ENCODE measurements around the gene VSIR.

Gene VSIR

GRCh38 chr10:71782221-71782916 is 9.0 kb upstream of the VSIR start:
- no peak for DNase-seq (ENCODE audit: low spot score)

- DNase-seq (ENCODE audit: low spot score), result peak; percentile 55
Observed at GRCh38 chr10:71780719-71781118, 7.4 kb upstream of the VSIR start.

DNA sequence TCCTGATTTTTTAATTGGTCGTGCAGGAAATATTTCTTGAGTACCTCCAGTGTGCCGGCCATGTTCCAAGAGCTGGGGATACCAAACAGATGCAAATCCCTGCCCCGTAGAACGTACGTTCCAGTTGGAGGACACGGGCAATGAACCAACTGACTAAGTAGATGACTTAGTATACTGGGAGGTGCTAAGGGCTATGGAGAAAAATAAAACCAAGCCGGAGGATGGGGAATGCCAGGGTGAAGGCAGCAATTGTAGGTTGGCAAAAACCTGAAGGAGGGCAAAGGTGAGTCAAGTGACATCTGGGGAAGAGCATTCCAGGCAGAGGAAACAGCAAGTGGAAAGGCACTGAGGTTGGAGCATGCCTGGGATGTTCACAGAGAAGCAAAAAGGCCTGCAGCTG is 6.8 kb upstream of the VSIR start:
- DNase-seq (ENCODE audit: low spot score), result no peak

- no peak for DNase-seq (ENCODE audit: low spot score)
Observed at GRCh38 chr10:71779641-71780040, 6.3 kb upstream of the VSIR start.

DNA sequence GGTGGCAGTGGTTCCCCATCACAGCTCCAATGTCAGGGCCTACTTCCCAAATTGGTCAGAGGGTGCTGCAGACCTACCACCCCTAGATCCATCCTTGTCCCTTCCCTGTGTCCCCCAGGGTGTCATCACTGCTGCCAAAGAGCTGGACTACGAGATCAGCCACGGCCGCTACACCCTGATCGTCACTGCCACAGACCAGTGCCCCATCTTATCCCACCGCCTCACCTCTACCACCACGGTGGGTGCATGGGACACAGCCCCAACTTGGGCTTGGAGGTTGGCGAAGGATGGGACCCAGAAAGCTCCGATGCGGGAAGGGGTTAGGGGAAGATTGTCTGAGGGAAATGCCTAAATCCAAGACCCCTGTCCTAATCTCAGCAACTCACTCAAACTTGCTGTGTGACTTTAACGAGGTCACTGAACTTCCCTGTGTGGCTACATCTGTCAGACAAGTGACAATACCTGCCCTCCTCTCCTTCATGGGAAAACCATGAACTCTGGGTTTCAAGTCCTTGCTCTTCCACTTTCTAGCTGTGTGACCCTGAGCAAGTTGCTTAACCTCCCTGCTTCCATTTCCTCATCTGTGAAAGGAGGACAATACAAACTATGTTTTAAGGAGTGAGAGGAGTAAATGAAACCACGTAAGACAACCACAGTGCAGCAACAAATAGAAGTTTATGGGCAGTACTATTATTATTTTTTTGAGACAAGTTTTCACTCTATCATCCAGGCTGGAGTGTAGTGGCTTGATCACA is 4.9 kb upstream of the VSIR start:
- no peak for DNase-seq (ENCODE audit: low spot score)

- DNase-seq (ENCODE audit: low spot score), result no peak
Observed at GRCh38 chr10:71777213-71777985, 4.1 kb upstream of the VSIR start.

DNA sequence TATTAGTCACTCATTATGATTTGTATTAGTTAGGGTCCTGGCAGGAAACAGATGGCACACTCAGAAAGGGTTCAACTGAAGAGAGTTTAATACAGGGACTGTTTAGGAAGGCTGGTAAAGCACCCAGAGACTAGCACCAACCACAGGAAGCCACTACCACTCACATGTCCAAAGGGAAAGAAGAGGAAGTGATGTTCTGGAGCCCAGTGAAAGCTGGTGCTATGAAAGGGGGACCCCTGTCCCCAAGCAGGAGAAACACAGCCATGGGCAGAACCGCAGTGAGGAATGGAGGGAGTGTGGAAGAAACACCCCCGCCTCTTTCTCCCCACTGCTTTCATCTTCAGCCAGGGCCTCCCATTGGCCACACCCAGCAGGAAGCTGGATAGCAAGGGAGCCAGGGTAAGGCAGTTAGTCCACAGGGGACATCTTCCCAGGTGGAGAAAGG is 3.2 kb upstream of the VSIR start:
- no peak for DNase-seq (ENCODE audit: low spot score)

GRCh38 chr10:71774916-71775702 is 1.8 kb upstream of the VSIR start:
- no peak for DNase-seq (ENCODE audit: low spot score)

GRCh38 chr10:71772832-71773220 is 494 bp downstream of the VSIR start:
- DNase-seq (ENCODE audit: low spot score), result no peak

DNA sequence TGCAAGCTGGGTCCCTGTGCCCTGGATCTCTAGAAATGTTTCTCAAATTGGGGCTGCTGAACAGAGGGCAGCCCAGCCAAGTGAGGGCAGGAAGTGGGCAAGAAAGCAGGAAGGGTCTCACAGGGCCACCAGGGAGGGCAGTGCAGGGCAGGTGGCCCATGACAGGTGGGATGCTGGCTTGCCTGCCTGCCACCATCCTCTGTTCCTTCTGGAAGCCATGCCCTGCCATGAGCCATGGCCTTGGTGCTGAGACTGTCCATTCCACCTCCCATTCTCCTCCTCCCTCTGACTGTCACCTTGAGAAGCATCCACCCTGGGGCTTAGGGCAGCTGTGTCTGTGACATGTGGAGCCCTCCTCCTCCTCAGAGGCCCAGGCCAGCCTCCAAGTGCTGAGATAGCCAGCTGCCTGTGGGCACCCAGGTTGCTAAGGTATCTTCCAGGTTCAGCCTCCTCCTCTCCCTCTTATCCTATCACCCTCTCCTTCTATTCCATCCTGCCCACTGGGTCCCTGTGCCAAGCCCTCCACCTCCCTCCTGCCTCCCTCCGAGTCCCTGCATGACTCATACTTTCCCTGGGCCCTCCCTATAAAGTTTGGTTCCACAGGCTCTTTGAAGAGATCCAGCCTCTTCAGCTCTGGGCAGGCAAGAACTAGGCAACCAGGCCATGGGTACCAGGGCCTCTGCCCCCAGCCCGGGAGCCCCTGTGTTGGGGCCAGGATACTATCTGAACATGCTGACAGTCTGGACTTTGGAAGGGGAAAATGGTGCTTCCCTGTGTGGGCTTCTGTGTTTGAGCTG is 1.3 kb downstream of the VSIR start:
- no peak for DNase-seq (ENCODE audit: low spot score)

DNA sequence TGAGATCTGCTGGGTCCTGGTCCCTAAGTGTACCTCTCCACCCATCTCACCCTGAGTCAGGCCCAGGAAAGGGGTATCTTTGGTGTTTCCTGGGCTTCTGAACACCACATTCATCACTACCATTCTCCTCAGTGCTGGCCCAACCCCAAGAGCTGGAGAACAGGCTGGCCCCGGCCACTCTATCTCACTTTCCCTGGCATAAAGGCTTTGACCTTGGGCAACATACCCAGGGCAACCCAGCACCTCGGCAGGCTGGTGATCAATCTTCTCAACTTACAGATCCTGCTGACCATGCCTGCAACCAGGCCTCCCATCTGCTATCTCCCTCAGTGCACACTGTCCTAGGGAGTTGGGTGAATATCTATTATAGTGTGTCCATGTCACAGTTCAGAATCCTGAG is 2.1 kb downstream of the VSIR start:
- DNase-seq (ENCODE audit: low spot score), result no peak

GRCh38 chr10:71770789-71771188 is 2.5 kb downstream of the VSIR start:
- DNase-seq (ENCODE audit: low spot score), result no peak

DNA sequence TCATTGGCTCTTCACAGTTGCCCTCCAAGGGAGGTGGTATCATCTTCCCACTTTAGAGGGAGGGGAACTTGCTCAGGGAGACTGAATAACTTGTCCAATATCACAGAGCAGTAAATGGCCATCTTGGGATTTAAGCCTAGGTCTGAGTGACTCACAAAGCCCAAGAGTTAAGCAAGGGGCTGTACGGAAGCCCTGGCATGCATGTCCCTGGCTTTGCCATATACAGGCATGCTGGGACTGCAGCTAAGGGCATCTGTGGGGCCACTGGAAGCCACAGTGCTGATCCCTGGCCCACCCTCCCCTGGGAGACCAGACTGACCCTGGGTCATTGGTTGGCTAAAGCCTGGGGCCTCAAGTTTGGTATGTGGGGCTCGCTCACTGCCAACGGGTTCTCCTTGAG is 3.1 kb downstream of the VSIR start:
- DNase-seq (ENCODE audit: low spot score), result no peak

DNA sequence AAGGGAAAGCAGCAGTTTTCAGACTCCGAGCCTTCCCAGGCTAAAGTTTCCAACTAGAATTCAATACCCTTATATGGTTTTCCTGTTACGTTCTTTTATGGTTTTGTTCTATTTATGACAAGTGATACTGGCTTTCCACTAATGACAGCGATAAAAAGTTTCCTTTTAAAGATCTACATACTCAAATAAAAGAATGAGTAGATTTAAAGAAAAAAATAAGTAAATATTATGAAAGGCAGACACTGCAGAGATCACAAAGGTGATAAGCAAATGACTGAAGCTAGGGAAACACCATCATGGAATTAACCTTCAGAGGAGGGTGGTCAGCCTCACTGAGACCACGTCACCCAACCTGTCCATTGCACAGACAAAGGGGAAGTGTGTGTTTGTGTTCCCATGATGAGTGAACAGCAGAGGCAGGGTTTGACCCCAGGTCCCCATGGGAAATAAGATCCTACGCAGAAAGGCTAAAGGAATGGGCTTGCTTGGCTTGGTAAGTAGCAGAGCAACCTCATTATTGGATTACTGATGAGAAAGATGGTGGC is 4.0 kb downstream of the VSIR start:
- DNase-seq (ENCODE audit: low spot score), result no peak

- DNase-seq (ENCODE audit: low spot score), result no peak
Observed at GRCh38 chr10:71767420-71768035, 5.8 kb downstream of the VSIR start.

- peak; percentile 41 for DNase-seq (ENCODE audit: low spot score)
Observed at GRCh38 chr10:71766717-71767419, 6.5 kb downstream of the VSIR start.

GRCh38 chr10:71765906-71766716 is 7.2 kb downstream of the VSIR start:
- DNase-seq (ENCODE audit: low spot score), result no peak

DNA sequence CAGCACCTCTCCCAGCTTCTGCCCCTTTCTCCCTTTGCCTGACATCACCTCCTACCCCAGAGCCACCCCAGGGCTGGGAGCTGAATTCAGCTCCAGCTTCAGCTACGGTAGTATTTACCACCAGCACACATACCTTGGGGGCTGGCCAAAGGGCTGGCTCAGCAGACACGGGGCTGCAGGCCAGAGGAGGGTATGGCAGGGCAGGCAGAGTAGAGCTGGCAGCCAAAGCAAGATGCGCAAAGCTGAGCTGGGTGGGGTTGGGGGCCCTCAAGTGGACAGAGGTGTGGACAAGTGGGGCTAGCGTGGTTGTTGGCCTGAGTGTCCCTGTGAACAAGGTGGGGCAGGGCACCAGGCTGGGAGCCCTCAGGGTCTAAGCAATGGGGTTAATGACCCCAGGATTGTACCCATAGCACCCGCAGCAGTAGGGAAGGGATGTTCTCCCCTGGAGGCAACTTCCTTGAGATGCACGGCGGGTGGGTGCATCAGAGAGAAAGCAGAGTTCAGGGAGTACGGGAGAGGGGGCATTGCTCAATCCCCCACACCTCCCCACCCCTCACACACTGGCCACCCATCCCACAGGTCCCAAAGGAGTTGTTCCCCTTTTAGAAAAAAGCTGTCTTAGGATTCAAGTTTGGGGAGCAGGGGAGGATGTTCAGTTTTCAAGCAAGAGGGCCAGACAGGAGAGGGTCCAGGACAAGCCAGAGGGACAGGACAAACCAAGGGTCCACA is 8.0 kb downstream of the VSIR start:
- DNase-seq (ENCODE audit: low spot score), result no peak
